SK-N-SH treated with all-trans-retinoic acid at 6 μM for 48 hours (cell line): ENCODE measurements around the gene CDHR3.

Experiments
- ATAC-seq: fragments of 200-7000 bp; cut with Tn5 transposase; 3 replicates; pipeline ENCODE4 v1.9.1; 2020; ENCODE audit warnings: mild to moderate bottlenecking, moderate library complexity
- ARNTL ChIP-seq: fragments of 450-650 bp; formaldehyde crosslinking; IDR thresholded peaks from 2 replicates; pipeline ENCODE4 v1.5.0; 2020; ENCODE audit warnings: low read depth, mild to moderate bottlenecking, moderate library complexity, borderline replicate concordance
- BACH2 ChIP-seq: fragments of 250-450 bp; sonication (Bioruptor Pico); IDR thresholded peaks from 2 replicates; pipeline ENCODE4 v1.9.0; 2021; ENCODE audit warnings: mild to moderate bottlenecking, borderline replicate concordance
- CSDC2 ChIP-seq: fragments of 250-450 bp; sonication (Bioruptor Pico); IDR thresholded peaks from 2 replicates; pipeline ENCODE4 v1.5.0; 2020; ENCODE audit warnings: mild to moderate bottlenecking, moderate library complexity
- ESRRG ChIP-seq: fragments of 250-450 bp; sonication (Bioruptor Pico); IDR thresholded peaks from 2 replicates; pipeline ENCODE4 v1.6.1; 2021; ENCODE audit warnings: mild to moderate bottlenecking
- GLIS3 ChIP-seq: fragments of 250-450 bp; sonication (Bioruptor Pico); IDR thresholded peaks from 2 replicates; pipeline ENCODE4 v1.5.0; 2020; ENCODE audit warnings: mild to moderate bottlenecking, moderate library complexity
- ISL1 ChIP-seq: fragments of 250-450 bp; sonication (Bioruptor Pico); IDR thresholded peaks from 2 replicates; pipeline ENCODE4 v2.1.2; 2022; ENCODE audit warnings: mild to moderate bottlenecking, moderate library complexity
- OSR1 ChIP-seq: fragments of 250-450 bp; sonication (Bioruptor Pico); IDR thresholded peaks from 2 replicates; pipeline ENCODE4 v1.8.0; 2022; ENCODE audit warnings: moderate library complexity, mild to moderate bottlenecking, inconsistent platforms
- PPARA ChIP-seq: fragments of 250-450 bp; sonication (Bioruptor Pico); IDR thresholded peaks from 2 replicates; pipeline ENCODE4 v1.5.0; 2020; ENCODE audit warnings: mild to moderate bottlenecking, borderline replicate concordance
- RARB ChIP-seq: fragments of 250-450 bp; sonication (Bioruptor Pico); IDR thresholded peaks from 2 replicates; pipeline ENCODE4 v1.8.0; 2021; ENCODE audit warnings: mild to moderate bottlenecking, moderate library complexity
- SNAI2 ChIP-seq: fragments of 250-450 bp; sonication (Bioruptor Pico); IDR thresholded peaks from 2 replicates; pipeline ENCODE4 v1.5.0; 2020; ENCODE audit warnings: mild to moderate bottlenecking, moderate library complexity
- TCF4 ChIP-seq: fragments of 250-450 bp; sonication (Bioruptor Pico); IDR thresholded peaks from 2 replicates; pipeline ENCODE4 v1.8.0; 2021; ENCODE audit warnings: mild to moderate bottlenecking, moderate library complexity, borderline replicate concordance
- TOX ChIP-seq: fragments of 250-450 bp; sonication (Bioruptor Pico); IDR thresholded peaks from 2 replicates; pipeline ENCODE4 v1.8.0; 2021; ENCODE audit warnings: mild to moderate bottlenecking, moderate library complexity, borderline replicate concordance
- ZFP3 ChIP-seq: fragments of 250-450 bp; sonication (Bioruptor Pico); IDR thresholded peaks from 2 replicates; pipeline ENCODE4 v1.5.0; 2020; ENCODE audit warnings: mild to moderate bottlenecking, moderate library complexity
- ZFP30 ChIP-seq: fragments of 450-650 bp; formaldehyde crosslinking; IDR thresholded peaks from 2 replicates; pipeline ENCODE4 v1.5.0; 2022; ENCODE audit warnings: mild to moderate bottlenecking, moderate library complexity
- ZNF565 ChIP-seq: fragments of 450-650 bp; formaldehyde crosslinking; conservative IDR thresholded peaks from 2 replicates; pipeline ENCODE4 v1.5.0; 2020; ENCODE audit warnings: low read depth, mild to moderate bottlenecking, moderate library complexity
- ZNF70 ChIP-seq: fragments of 450-650 bp; formaldehyde crosslinking; IDR thresholded peaks from 2 replicates; pipeline ENCODE4 v1.5.0; 2020; ENCODE audit warnings: mild to moderate bottlenecking, moderate library complexity
- ZNF8 ChIP-seq: fragments of 450-650 bp; formaldehyde crosslinking; IDR thresholded peaks from 2 replicates; pipeline ENCODE4 v1.5.0; 2020; ENCODE audit warnings: mild to moderate bottlenecking, moderate library complexity
- TF ChIP-seq, protein P1 (sequence below): fragments of 250-450 bp; sonication (Bioruptor Pico); IDR thresholded peaks from 2 replicates; pipeline ENCODE4 v1.5.1; 2021; ENCODE audit warnings: mild to moderate bottlenecking, moderate library complexity
- TF ChIP-seq, protein P2 (sequence below): fragments of 250-450 bp; sonication (Bioruptor Pico); IDR thresholded peaks from 2 replicates; pipeline ENCODE4 v1.8.0; 2020; ENCODE audit warnings: mild to moderate bottlenecking, moderate library complexity, borderline replicate concordance
- TF ChIP-seq, protein P3 (sequence below): fragments of 250-450 bp; sonication (Bioruptor Pico); IDR thresholded peaks from 2 replicates; pipeline ENCODE4 v1.5.0; 2020; ENCODE audit warnings: mild to moderate bottlenecking, moderate library complexity
- TF ChIP-seq, protein P4 (sequence below): fragments of 250-450 bp; sonication (Bioruptor Pico); IDR thresholded peaks from 2 replicates; pipeline ENCODE4 v1.5.1; 2020; ENCODE audit warnings: low read depth, mild to moderate bottlenecking, moderate library complexity

CDHR3 gene

DNA sequence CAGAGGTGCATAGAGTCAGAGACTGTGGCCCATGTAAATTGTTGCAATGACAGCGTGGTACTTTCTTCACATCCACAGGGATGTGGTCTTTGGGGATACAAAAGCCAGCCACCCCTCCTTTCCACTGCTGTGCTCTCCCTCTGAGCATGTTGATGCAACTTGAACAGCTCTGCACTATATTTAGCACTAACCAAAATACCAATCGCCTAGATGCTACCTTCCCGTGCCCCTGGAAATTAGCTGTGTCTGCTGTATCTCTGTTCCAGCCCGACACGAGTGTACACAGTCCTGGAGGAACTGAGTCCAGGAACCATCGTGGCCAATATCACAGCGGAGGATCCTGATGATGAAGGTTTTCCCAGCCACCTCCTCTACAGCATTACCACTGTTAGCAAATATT, 38.1 kb downstream of the CDHR3 start:
- TF ChIP-seq OSR1 (CRISPR knock-in tag) = no peak
- no peak for TF ChIP-seq ZNF70 (CRISPR knock-in tag)
- TF ChIP-seq, protein P1, sequence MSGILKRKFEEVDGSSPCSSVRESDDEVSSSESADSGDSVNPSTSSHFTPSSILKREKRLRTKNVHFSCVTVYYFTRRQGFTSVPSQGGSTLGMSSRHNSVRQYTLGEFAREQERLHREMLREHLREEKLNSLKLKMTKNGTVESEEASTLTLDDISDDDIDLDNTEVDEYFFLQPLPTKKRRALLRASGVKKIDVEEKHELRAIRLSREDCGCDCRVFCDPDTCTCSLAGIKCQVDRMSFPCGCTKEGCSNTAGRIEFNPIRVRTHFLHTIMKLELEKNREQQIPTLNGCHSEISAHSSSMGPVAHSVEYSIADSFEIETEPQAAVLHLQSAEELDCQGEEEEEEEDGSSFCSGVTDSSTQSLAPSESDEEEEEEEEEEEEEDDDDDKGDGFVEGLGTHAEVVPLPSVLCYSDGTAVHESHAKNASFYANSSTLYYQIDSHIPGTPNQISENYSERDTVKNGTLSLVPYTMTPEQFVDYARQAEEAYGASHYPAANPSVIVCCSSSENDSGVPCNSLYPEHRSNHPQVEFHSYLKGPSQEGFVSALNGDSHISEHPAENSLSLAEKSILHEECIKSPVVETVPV (CRISPR knock-in tag) = no peak
- TF ChIP-seq PPARA = no peak
- TF ChIP-seq GLIS3 = no peak
- TF ChIP-seq RARB (CRISPR knock-in tag) = no peak
- no peak for TF ChIP-seq ARNTL (CRISPR knock-in tag)
- no peak for TF ChIP-seq ZNF565 (CRISPR knock-in tag)
- no peak for TF ChIP-seq ZFP3 (CRISPR knock-in tag)
- TF ChIP-seq, protein P2, sequence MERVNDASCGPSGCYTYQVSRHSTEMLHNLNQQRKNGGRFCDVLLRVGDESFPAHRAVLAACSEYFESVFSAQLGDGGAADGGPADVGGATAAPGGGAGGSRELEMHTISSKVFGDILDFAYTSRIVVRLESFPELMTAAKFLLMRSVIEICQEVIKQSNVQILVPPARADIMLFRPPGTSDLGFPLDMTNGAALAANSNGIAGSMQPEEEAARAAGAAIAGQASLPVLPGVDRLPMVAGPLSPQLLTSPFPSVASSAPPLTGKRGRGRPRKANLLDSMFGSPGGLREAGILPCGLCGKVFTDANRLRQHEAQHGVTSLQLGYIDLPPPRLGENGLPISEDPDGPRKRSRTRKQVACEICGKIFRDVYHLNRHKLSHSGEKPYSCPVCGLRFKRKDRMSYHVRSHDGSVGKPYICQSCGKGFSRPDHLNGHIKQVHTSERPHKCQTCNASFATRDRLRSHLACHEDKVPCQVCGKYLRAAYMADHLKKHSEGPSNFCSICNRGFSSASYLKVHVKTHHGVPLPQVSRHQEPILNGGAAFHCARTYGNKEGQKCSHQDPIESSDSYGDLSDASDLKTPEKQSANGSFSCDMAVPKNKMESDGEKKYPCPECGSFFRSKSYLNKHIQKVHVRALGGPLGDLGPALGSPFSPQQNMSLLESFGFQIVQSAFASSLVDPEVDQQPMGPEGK (CRISPR knock-in tag) = no peak
- no peak for TF ChIP-seq TOX (CRISPR knock-in tag)
- TF ChIP-seq ISL1 (CRISPR knock-in tag) = no peak
- ATAC-seq = no peak

DNA sequence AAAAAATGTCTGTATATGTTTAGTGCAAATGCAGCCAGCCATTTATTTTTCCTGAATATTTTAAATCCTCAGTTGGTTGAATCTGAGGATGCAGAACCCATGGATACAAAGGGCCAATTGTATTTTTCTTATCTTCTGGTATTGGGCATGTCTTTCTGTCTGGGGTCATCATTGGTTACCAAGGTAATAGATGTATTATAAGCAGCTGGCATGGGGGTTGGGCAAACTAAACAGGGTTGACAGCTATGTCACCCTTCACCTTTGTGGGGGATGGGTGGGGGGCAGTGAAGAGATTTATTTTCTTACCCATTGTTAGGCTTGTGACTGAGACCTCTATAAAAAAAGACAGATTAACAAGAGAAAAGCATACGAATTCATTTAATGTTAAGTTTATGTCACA, 38.8 kb downstream of the CDHR3 start:
- no peak for TF ChIP-seq ESRRG (CRISPR knock-in tag)
- TF ChIP-seq ARNTL (CRISPR knock-in tag) = no peak
- TF ChIP-seq SNAI2 (CRISPR knock-in tag) = no peak
- no peak for TF ChIP-seq ISL1 (CRISPR knock-in tag)
- TF ChIP-seq OSR1 (CRISPR knock-in tag) = no peak
- TF ChIP-seq TCF4 (CRISPR knock-in tag) = no peak
- no peak for TF ChIP-seq GLIS3
- TF ChIP-seq, protein P3, sequence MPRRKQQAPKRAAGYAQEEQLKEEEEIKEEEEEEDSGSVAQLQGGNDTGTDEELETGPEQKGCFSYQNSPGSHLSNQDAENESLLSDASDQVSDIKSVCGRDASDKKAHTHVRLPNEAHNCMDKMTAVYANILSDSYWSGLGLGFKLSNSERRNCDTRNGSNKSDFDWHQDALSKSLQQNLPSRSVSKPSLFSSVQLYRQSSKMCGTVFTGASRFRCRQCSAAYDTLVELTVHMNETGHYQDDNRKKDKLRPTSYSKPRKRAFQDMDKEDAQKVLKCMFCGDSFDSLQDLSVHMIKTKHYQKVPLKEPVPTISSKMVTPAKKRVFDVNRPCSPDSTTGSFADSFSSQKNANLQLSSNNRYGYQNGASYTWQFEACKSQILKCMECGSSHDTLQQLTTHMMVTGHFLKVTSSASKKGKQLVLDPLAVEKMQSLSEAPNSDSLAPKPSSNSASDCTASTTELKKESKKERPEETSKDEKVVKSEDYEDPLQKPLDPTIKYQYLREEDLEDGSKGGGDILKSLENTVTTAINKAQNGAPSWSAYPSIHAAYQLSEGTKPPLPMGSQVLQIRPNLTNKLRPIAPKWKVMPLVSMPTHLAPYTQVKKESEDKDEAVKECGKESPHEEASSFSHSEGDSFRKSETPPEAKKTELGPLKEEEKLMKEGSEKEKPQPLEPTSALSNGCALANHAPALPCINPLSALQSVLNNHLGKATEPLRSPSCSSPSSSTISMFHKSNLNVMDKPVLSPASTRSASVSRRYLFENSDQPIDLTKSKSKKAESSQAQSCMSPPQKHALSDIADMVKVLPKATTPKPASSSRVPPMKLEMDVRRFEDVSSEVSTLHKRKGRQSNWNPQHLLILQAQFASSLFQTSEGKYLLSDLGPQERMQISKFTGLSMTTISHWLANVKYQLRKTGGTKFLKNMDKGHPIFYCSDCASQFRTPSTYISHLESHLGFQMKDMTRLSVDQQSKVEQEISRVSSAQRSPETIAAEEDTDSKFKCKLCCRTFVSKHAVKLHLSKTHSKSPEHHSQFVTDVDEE = no peak
- TF ChIP-seq ZNF8 (CRISPR knock-in tag) = no peak
- TF ChIP-seq BACH2 (CRISPR knock-in tag) = no peak
- TF ChIP-seq, protein P1 (CRISPR knock-in tag) = no peak
- TF ChIP-seq ZFP30 (CRISPR knock-in tag) = no peak
- no peak for TF ChIP-seq TOX (CRISPR knock-in tag)
- TF ChIP-seq ZNF70 (CRISPR knock-in tag) = no peak
- no peak for TF ChIP-seq PPARA
- TF ChIP-seq CSDC2 (CRISPR knock-in tag) = no peak
- TF ChIP-seq RARB (CRISPR knock-in tag) = no peak
- no peak for TF ChIP-seq ZNF565 (CRISPR knock-in tag)

DNA sequence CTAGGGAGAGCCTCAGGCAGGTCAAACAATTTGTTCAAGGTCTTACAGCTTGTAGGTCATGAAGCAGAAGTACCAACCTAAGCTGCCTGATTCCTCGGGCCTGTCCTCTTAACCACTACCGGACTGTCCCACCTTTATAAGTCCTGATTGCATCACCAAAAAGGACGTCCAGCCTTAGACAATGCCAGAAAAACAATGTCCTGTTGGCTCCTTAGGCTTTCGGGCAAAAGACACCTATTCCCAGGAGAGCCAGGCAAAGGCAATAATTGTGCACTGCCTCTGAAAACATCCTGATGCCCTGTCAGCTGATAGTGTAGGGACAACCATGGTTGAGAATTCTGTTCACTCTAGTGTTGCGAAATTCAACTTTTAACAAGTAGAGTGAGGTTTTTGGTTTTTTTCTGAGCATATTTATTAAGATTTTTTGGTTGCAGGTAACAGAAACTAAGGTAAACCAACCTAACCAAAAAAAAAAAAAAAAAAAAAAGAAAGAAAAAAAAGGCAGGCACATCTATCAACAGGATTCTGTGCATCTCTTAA, 40.5 kb downstream of the CDHR3 start:
- no peak for ATAC-seq
- no peak for TF ChIP-seq ZNF565 (CRISPR knock-in tag)
- TF ChIP-seq PPARA = no peak
- TF ChIP-seq ZNF70 (CRISPR knock-in tag) = no peak
- TF ChIP-seq, protein P4, sequence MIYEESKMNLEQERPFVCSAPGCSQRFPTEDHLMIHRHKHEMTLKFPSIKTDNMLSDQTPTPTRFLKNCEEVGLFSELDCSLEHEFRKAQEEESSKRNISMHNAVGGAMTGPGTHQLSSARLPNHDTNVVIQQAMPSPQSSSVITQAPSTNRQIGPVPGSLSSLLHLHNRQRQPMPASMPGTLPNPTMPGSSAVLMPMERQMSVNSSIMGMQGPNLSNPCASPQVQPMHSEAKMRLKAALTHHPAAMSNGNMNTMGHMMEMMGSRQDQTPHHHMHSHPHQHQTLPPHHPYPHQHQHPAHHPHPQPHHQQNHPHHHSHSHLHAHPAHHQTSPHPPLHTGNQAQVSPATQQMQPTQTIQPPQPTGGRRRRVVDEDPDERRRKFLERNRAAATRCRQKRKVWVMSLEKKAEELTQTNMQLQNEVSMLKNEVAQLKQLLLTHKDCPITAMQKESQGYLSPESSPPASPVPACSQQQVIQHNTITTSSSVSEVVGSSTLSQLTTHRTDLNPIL = no peak

More for the DNA sequence above, 38.8 kb downstream of the CDHR3 start:
- ATAC-seq = no peak
